ENCODE data around the gene RBM15.

Gene RBM15, protein sequence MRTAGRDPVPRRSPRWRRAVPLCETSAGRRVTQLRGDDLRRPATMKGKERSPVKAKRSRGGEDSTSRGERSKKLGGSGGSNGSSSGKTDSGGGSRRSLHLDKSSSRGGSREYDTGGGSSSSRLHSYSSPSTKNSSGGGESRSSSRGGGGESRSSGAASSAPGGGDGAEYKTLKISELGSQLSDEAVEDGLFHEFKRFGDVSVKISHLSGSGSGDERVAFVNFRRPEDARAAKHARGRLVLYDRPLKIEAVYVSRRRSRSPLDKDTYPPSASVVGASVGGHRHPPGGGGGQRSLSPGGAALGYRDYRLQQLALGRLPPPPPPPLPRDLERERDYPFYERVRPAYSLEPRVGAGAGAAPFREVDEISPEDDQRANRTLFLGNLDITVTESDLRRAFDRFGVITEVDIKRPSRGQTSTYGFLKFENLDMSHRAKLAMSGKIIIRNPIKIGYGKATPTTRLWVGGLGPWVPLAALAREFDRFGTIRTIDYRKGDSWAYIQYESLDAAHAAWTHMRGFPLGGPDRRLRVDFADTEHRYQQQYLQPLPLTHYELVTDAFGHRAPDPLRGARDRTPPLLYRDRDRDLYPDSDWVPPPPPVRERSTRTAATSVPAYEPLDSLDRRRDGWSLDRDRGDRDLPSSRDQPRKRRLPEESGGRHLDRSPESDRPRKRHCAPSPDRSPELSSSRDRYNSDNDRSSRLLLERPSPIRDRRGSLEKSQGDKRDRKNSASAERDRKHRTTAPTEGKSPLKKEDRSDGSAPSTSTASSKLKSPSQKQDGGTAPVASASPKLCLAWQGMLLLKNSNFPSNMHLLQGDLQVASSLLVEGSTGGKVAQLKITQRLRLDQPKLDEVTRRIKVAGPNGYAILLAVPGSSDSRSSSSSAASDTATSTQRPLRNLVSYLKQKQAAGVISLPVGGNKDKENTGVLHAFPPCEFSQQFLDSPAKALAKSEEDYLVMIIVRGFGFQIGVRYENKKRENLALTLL

DNA sequence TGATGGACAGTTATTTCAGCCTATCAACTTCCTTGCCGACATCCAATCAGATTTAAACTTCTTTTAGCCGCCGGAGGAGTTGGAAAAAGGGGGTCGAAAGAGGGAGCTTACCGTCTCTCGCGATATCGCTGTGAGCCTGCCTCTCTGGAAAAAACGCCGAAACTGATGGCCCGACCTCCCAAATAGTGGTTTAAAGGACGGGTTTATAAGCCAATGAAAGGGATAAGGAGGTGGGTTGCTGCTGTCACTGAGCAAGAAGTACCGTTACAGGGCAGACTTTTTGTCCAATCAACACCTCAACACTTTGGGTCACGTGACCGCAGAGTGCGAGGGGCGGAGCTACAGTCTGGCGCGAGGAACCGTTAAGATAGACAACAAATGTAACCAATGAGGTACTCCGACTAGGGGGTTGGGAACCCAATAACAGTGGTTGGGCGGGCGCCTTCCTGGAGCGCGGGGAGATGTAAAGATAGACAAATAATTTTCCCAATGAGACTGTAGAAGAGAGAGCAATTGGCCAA lies at the start of gene RBM15:
Gene RBM15 (plus strand): TSS at position 492 of the 521 bp plus-strand sequence. CDS start 29 bp downstream, at position 521.
- DNase-seq (ENCODE audit: low read depth in 2 of 2) = peak; percentile 91 to 99

DNA sequence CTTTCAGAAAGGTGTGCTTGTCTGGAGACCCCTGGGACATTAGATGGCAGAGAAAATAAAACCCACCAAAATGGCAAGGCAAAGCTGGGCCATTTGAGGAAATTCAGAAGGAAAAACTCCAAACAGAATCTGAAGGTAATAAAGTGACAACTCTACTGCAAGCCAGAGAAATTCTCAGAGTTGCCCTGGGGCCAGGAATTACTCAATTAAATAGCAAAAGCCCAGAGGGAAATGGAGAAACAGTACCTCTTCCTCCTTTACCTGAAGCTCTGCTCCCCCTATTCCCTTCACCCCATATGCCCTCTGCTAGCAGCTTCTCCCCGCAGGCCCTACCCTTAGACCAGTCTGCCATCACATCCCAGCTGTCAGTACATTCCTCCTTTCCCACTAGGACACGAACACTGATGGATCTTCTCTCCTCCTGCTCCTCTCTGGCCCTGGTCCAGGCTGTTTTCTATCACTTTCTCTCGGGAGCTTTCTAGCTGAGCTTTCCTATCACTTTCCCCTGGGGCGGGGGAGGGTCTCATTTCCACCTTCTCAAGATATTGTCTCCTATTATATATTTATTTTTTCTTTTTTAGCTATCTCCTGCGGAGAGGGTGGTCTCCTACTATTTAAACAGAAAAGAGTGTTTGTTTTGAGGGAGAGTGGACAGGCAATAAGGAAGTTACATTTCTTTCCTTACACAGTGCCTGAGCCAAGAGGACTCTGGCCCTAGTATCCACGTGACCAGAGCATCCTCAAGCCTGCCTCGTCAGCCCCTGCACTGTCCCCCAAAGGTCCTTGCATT lies 47.7 kb upstream of the RBM15 start:
- DNase-seq (ENCODE audit: low read depth in 2 of 2) = no peak

DNA sequence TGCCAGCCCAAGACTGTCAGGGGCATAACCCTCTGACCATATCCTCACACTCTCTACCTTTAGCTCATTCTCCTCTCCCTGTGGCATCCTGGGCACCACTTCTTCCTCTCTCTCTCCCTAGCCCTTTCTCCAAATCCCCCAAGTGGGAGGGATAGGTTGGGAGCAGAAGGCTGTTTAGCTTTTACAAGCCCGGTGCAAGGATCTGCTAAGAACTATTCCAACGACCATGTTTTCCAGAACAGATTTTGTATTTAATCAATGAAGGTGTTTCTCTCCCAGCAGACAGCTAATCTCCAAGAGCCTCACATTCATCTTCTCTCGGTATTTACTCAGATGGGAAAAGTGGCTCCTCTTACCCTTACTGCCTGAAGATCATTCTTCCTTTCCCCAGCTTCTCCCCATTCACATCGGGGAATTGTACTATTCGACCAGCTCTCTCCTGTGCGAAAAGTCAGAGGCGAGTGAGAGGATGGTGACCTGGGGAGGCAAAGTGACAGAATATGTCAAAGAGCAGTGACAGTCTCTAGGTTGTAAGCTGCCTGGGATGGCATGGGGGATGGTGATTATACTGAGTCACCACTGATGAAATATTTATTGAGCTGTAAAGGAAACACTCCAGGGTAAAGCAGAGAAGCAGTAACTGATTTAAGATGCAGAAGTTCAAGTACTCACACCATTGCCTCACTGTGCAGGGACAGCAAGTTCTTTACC lies 47.0 kb upstream of the RBM15 start:
- DNase-seq (ENCODE audit: low read depth in 2 of 2) = no peak

DNA sequence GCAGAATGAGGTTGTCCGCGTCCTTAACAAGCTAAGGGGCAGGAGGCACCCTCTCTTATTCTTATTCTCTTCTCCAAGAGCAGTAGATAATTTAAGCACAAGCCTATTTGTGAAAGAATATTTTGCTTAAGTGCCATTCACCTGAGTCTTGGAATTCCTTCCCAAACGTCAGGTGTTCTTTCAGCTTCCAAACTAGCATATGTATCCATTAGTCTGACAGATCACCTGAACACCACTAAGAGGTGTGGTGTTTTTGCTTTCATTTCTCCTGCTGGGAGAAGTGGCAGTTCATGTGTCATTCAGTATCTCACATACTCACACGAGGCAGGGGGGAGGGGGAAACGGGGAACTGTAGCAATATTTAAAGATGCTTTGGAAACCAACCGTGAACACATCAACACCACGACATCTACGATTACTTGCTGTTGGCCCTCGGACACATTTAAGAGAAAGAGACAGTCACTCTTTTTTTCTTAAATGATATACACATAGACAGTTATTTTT lies 45.5 kb upstream of the RBM15 start:
- DNase-seq (ENCODE audit: low read depth in 2 of 2) = no peak

DNA sequence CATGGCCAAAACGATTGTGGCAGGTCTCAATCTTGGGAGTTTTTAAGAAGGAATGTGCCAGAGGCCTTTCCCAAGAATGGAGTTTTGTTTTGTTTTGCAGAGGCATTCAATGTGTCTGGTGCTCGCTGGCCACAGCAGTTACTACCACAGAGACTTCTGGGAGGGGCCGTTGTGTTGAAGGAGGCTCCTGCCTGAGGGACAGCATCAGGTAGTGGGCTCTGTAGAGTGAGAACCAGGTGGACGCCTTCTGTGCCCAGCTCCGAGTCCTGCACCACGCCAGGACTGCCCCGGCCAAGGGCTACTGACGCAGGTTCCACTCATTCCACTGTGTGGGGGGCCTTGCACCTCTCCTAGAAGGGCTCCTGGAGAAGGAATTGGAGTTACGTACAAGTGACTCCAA lies 44.9 kb upstream of the RBM15 start:
- no peak for DNase-seq (ENCODE audit: low read depth in 2 of 2)

GRCh38 chr1:110298991-110299390 lies 40.2 kb upstream of the RBM15 start:
- no peak for DNase-seq (ENCODE audit: low read depth in 2 of 2)

GRCh38 chr1:110300412-110301085 lies 38.6 kb upstream of the RBM15 start:
- no peak for DNase-seq (ENCODE audit: low read depth in 2 of 2)

DNA sequence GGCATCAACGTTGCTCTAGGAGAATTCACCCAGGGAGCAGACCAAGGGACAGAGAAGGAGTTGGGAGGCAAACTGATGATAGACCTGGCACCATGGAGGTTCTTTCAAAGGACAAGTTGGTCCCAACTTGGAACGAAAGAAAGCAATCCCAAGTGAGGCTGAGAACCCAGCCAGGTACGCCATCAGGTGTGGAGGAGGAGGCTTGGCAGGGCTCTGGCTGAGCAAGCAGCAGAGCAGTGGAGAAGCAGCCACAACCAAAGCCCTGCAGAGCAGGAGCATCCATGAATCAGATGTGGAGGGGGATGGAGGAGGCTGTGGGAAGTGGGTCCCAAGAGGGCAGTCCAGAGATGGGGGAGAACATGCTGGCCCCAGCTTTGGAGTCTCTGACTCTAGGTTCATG lies 36.3 kb upstream of the RBM15 start:
- no peak for DNase-seq (ENCODE audit: low read depth in 2 of 2)

DNA sequence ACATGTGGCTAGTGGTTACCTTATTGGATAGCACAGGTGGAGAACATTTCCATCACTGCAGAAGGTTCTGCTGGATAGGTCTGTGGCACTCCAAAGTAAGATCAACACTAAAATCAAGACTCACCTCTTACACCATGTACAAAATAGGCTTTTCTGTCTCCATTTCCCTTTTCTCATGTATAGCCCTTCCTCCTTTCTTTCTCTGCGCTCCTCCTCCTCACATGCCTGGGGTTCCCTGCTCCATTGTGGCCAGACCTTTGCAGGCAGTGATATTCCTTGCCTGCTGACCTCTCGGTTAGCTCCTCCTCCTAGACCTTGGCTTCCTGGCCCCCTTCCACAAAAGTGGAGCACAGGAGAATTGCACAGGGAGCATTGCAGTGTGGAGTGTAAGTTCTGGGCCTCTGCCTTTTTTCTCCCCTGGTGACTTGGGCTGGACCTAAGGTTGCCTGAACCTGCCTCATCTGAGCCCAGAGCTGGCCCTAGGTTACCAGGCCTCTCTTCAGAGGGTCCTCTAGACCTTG lies 33.2 kb upstream of the RBM15 start:
- no peak for DNase-seq (ENCODE audit: low read depth in 2 of 2)

DNA sequence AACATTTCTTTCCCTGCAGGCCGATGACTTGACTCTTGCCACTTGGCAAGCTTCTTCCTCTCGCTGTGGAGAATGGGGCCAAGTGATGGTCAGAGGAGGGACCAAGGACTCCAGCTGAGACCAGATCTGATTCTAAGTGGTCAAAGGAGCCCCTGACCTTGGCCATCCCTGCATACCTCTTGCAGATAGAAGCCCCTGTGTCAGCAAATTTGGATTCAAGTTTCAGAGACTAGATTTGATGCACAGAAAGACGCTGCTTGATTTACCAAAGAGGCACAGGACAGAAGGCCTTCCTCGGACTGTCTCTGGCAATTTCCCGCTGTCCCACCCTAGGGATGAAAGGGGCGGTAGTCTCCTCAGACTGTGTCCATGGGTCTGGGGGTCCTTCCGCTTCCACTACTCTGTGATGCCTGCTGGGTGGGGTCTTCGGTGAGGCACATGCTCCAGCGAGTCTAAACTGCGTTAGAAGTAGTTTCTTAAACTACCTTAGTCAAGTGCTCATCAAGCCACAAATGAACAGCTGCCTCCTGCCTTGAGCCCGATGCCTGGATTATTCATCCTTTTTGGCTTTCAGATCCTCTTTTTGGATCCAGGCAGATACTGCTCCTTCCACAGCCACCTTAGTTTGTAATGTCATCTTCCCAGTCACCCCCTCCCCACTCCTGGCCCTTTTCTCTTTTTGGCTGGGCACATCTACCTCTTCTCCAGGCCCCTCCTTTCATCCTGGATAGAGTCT lies 31.8 kb upstream of the RBM15 start:
- no peak for DNase-seq (ENCODE audit: low read depth in 2 of 2)

- DNase-seq (ENCODE audit: low read depth in 2 of 2) = no peak
Measured at GRCh38 chr1:110308247-110308646, 30.9 kb upstream of the RBM15 start.

DNA sequence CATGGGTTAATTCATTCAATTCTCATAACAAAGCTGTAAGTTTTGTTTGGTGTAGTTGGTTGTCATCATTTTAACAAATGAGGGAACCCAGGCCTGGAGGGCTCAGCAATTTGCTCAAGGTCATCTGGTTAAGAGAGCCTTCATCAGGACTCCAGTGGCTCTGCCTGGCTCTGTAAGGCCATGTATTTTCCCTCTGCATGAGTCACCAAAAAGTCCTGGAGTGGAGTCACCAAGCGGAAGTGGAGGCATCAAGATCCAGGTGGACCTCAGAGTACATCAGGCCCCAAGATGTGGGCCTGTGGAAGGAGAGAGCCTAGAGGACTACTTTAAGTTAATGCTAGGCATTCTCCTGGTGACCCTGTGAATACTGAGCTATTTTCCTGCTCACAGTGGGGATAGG lies 30.0 kb upstream of the RBM15 start:
- no peak for DNase-seq (ENCODE audit: low read depth in 2 of 2)

DNA sequence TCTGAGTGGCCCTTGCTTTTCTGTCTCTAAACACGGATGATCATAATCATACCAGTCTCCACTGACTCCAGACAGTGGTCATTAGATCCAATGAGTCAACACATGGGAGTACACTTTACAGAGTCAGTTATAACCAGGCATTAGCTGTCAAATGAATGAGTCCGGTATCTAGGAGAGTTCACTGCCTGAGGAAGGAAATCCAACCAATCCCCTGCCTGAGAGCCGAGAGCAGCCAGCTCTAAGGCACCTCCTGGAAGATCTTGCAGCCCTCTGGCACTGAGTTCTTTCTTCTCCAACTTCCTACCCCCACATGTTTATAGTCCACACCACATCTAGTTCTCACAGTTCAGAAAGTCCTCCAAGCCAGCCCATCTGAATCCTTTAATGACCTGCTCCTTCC lies 29.4 kb upstream of the RBM15 start:
- no peak for DNase-seq (ENCODE audit: low read depth in 2 of 2)

DNA sequence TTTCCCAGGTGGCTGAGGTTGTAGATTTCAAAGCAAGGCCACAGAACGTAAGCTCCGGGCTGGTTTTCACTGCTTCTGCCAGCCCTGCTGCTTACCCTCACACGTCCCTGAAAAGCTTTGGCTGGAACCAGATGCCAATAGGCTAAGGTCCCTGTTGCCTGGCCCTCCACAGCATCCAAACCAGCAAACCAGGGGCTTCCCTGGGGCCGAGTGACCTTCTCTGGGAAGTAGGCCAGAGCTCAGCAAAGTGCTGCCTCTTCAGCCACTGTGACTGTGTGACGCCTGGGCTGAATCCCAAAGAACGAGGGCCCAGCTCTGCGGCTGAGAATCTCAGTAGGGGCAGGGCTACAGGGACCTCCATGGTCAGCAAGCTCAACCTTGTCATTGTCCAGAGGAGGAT lies 28.9 kb upstream of the RBM15 start:
- no peak for DNase-seq (ENCODE audit: low read depth in 2 of 2)

- peak; percentile 40 to 53 for DNase-seq (ENCODE audit: low read depth in 2 of 2)
Measured at GRCh38 chr1:110312188-110313121, 26.7 kb upstream of the RBM15 start.

- DNase-seq (ENCODE audit: low read depth in 2 of 2) = no peak
Measured at GRCh38 chr1:110316735-110317134, 22.4 kb upstream of the RBM15 start.

DNA sequence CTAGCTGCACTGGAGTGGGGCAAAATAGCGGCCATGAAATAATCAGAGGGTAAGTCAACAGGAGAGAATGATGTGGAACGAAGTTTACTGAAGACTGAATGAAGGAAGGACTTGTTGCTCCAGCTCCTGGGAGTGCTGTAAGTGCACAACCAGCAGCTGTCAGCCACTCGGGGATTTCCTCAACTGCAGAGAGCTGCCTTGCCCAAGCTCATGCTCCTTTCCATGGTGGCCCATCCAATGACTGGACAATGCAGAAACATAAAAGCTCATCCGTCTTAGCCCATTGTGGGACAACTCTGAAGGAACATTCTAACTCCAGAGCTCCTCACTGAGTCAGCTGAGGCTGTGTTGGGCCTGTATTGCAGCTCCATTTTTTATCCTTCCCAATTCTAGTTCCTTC lies 21.1 kb upstream of the RBM15 start:
- no peak for DNase-seq (ENCODE audit: low read depth in 2 of 2)

Data from activated CD8-positive, alpha-beta memory T cell treated with anti-CD3 and anti-CD28 coated beads for 4 hours (primary cell).